Hepatocyte (in vitro differentiated cells): ENCODE results near the gene KANK4.

ENCODE experiments used
- EZH2 ChIP-seq: fragments of 200-600 bp; sonication (generic); IDR thresholded peaks from 2 replicates; pipeline ENCODE4 v1.6.1; 2016; ENCODE audit warnings: antibody characterized with exemption, mild to moderate bottlenecking, borderline replicate concordance
- EZH2phosphoT487 ChIP-seq: fragments of 200-600 bp; sonication (generic); IDR thresholded peaks from one replicate; pipeline ENCODE4 v1.6.1; 2018; ENCODE audit warnings: antibody characterized with exemption, mild to moderate bottlenecking, low read depth, moderate library complexity; ENCODE audit not compliant: unreplicated experiment, severe bottlenecking
- TF ChIP-seq, protein P1 (sequence below): fragments of 200-600 bp; sonication (generic); IDR thresholded peaks from 2 replicates; pipeline ENCODE4 v1.5.1; 2016; ENCODE audit warnings: antibody characterized with exemption, mild to moderate bottlenecking; ENCODE audit not compliant: poor library complexity

DNA sequence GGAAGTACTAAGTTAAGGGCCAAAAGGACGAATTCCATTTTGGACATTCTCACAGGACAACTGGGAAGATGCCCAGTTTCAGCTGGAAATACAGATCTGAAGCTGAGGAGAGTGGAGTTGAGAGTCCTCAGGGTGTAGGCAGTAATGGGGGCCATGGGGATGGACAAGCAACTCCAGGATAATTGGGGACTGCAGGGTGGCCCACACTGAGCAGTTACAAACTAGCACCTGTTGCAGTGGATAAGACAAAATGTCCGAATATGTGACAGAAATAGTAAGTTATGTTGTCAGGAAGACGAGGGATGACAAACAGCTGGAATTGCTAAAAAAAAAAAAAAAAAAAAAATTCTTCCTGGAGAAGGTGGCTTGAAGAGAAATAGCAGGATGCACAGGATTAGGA is 34.6 kb upstream of the KANK4 start:
- TF ChIP-seq, protein P1, sequence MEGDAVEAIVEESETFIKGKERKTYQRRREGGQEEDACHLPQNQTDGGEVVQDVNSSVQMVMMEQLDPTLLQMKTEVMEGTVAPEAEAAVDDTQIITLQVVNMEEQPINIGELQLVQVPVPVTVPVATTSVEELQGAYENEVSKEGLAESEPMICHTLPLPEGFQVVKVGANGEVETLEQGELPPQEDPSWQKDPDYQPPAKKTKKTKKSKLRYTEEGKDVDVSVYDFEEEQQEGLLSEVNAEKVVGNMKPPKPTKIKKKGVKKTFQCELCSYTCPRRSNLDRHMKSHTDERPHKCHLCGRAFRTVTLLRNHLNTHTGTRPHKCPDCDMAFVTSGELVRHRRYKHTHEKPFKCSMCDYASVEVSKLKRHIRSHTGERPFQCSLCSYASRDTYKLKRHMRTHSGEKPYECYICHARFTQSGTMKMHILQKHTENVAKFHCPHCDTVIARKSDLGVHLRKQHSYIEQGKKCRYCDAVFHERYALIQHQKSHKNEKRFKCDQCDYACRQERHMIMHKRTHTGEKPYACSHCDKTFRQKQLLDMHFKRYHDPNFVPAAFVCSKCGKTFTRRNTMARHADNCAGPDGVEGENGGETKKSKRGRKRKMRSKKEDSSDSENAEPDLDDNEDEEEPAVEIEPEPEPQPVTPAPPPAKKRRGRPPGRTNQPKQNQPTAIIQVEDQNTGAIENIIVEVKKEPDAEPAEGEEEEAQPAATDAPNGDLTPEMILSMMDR: no peak
- no peak for TF ChIP-seq EZH2
- TF ChIP-seq EZH2phosphoT487: no peak
